ENCODE data around the gene TMEM87A. TPM values are rescaled to one million over a fixed set of nuclear protein-coding genes. Genes with fewer than 3 reads are reported as not detected.

TMEM87A gene
- total RNA-seq, 1 experiment from 2014 or later = 31.2 TPM

- intact Hi-C loops (cut with micrococcal nuclease; ENCODE audit: unreplicated experiment) = no loop called here
- TF ChIP-seq, protein P1, sequence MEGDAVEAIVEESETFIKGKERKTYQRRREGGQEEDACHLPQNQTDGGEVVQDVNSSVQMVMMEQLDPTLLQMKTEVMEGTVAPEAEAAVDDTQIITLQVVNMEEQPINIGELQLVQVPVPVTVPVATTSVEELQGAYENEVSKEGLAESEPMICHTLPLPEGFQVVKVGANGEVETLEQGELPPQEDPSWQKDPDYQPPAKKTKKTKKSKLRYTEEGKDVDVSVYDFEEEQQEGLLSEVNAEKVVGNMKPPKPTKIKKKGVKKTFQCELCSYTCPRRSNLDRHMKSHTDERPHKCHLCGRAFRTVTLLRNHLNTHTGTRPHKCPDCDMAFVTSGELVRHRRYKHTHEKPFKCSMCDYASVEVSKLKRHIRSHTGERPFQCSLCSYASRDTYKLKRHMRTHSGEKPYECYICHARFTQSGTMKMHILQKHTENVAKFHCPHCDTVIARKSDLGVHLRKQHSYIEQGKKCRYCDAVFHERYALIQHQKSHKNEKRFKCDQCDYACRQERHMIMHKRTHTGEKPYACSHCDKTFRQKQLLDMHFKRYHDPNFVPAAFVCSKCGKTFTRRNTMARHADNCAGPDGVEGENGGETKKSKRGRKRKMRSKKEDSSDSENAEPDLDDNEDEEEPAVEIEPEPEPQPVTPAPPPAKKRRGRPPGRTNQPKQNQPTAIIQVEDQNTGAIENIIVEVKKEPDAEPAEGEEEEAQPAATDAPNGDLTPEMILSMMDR (IDR thresholded peaks at IDR 0.05; ENCODE audit: unreplicated experiment) = no peak
- BruUV-seq (replicated peaks) = no TSS peak
- H3K9me3 Mint-ChIP-seq (ENCODE audit: low read depth, unreplicated experiment) = no peaks in the 10 kb centered on the region
- H3K36me3 Mint-ChIP-seq (ENCODE audit: insufficient read depth, unreplicated experiment) = peaks cover 8% of the 10 kb centered on the region
- no peak overlapping the region for H3K4me3 Mint-ChIP-seq (ENCODE audit: low read depth, unreplicated experiment)
- no peak for DNase-seq
- no peak overlapping the region for H3K27ac Mint-ChIP-seq (ENCODE audit: unreplicated experiment)
- H3K27me3 Mint-ChIP-seq (ENCODE audit: unreplicated experiment) = no peaks in the 10 kb centered on the region
- CTCF ChIA-PET = interaction anchor here (0.6 kb wide), 1 partner anchor 388 kb away, joined by 10 read pairs; no protein-coding TSS in a partner anchor
- H3K4me1 Mint-ChIP-seq (ENCODE audit: low read depth, unreplicated experiment) = no peaks in the 10 kb centered on the region
Measured at GRCh38 chr15:42165106-42165505, 108.1 kb downstream of the TMEM87A start.

DNA sequence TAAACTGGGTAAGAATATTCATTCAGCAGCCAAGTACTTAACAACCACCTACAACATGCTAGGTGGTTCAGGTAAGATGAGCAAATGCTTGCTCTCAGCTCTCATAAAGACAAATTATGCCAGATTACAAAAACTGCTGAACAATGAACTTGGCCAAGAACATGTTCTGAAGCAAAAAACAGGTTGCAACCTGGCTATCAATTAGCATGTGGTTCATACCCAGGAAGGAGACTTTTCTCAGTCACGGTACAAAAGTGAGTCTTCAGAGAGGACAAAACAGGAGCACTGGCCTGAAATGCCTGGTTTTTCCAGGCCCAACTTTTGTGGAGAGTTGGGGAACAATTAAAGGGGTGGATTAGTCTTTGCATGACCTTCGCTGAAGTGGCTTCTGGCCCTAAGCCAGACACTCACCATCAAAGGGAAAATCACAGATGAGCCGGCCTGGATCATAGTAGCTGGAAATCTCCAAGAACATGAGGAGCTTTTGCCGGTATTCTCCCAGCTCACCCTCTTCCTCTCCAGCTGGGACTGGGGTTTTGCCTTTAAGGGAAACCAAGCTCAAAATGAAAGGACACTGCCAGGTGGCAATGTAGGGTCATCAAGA is 109.2 kb downstream of the TMEM87A start:
- no peak for DNase-seq
- TF ChIP-seq, protein P1 (IDR thresholded peaks at IDR 0.05; ENCODE audit: unreplicated experiment) = no peak
- BruUV-seq (replicated peaks) = no TSS peak
- H3K4me1 Mint-ChIP-seq (ENCODE audit: low read depth, unreplicated experiment) = no peaks in the 10 kb centered on the region
- intact Hi-C loops (cut with micrococcal nuclease; ENCODE audit: unreplicated experiment) = no loop called here
- CTCF ChIA-PET = interaction anchor here (0.6 kb wide), 1 partner anchor 1053 kb away, joined by 5 read pairs; no protein-coding TSS in a partner anchor
- H3K27me3 Mint-ChIP-seq (ENCODE audit: unreplicated experiment) = no peaks in the 10 kb centered on the region
- peaks cover 8% of the 10 kb centered on the region for H3K36me3 Mint-ChIP-seq (ENCODE audit: insufficient read depth, unreplicated experiment)
- no peak overlapping the region for H3K4me3 Mint-ChIP-seq (ENCODE audit: low read depth, unreplicated experiment)
- H3K9me3 Mint-ChIP-seq (ENCODE audit: low read depth, unreplicated experiment) = no peaks in the 10 kb centered on the region
- no peak overlapping the region for H3K27ac Mint-ChIP-seq (ENCODE audit: unreplicated experiment)

GRCh38 chr15:42163291-42163690 is 109.9 kb downstream of the TMEM87A start:
- intact Hi-C loops (cut with micrococcal nuclease; ENCODE audit: unreplicated experiment) = no loop called here
- peaks cover 8% of the 10 kb centered on the region for H3K36me3 Mint-ChIP-seq (ENCODE audit: insufficient read depth, unreplicated experiment)
- CTCF ChIA-PET = interaction anchor here (0.6 kb wide), 1 partner anchor 1052 kb away, joined by 5 read pairs; no protein-coding TSS in a partner anchor

More at GRCh38 chr15:42163291-42163690, 109.9 kb downstream of the TMEM87A start:
- no peak overlapping the region for H3K27ac Mint-ChIP-seq (ENCODE audit: unreplicated experiment)
- H3K27me3 Mint-ChIP-seq (ENCODE audit: unreplicated experiment) = no peaks in the 10 kb centered on the region
- no peak for DNase-seq
- H3K4me3 Mint-ChIP-seq (ENCODE audit: low read depth, unreplicated experiment) = no peak overlapping the region
- TF ChIP-seq, protein P1 (IDR thresholded peaks at IDR 0.05; ENCODE audit: unreplicated experiment) = no peak
- H3K9me3 Mint-ChIP-seq (ENCODE audit: low read depth, unreplicated experiment) = no peaks in the 10 kb centered on the region
- BruUV-seq (replicated peaks) = no TSS peak
- H3K4me1 Mint-ChIP-seq (ENCODE audit: low read depth, unreplicated experiment) = no peaks in the 10 kb centered on the region

Small RNA genes within 50 kb of the gene (microRNA-seq; reads per million reads assigned to microRNA genes)
- gene MIR627 = 40.4 reads per million, percentile 54 among the genes with 10 or more reads in this experiment

Other genes with a start within 250 kb of the TMEM87A start
- not detected in 2 replicates for gene PLA2G4D, start 178.9 kb downstream of the TMEM87A start, total RNA-seq (2022)
- 0.87 and 2.0 TPM in 2 replicates for gene PLA2G4F, start 116.8 kb downstream of the TMEM87A start, total RNA-seq (2022)
- gene VPS39, start 65.1 kb downstream of the TMEM87A start, total RNA-seq (2022) = 32.5 and 34.6 TPM in 2 replicates
- 10.8 and 12.7 TPM in 2 replicates for gene GANC, start 232 bp downstream of the TMEM87A start, total RNA-seq (2022)
- gene CAPN3, start 86.1 kb upstream of the TMEM87A start, total RNA-seq (2022) = 2.1 and 2.3 TPM in 2 replicates
- gene ZNF106, start 217.7 kb upstream of the TMEM87A start, total RNA-seq (2022) = 26.4 and 34.7 TPM in 2 replicates
- gene SNAP23, start 222.2 kb upstream of the TMEM87A start, total RNA-seq (2022) = 53.7 and 54.8 TPM in 2 replicates

Measured in Calu3 (cell line).